Activated CD4-positive, alpha-beta T cell treated with anti-CD3 and anti-CD28 coated beads for 4 hours (primary cell): ENCODE data around the gene PROM2.

Experiments
- DNase-seq, 2 donors: peaks; one replicate each; pipeline ENCODE4 v3.0.0-alpha.2; 2020

Gene PROM2

DNA sequence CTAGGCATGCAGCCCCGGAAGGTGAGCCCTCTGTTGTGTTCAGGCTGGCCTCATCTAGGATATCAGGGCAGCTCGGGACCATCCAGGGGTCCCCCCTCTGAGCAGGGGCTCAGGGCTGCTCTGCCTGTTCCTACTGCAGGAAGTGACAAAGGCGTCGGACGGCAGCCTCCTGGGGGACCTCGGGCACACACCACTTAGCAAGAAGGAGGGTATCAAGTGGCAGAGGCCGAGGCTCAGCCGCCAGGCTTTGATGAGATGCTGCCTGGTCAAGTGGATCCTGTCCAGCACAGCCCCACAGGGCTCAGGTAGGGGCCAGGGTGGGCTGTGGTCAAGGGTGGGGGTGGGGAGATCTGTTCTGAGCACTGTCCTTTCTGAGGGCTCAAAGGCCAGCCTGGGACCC lies 36.0 kb downstream of the PROM2 start:
- DNase-seq = no peak

DNA sequence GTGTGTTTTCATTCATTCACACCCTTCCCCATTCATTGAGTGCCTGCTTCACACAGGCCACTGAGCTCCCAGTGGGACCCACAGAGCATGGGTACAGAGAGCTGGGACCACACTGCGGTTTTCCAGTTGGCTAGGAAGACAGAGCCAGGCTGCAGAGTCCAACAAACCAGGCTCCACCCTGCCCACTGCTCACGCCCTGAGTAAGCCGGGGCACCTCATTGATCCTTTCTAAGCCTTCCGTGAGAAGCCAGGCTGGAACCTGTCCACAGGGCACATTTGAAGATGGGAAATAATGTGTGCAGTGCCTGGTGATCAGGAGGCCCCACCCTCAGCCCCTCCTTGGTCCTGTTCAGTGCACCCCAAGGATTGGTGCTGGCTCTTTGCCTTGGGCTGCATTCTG lies 36.4 kb downstream of the PROM2 start:
- no peak for DNase-seq

DNA sequence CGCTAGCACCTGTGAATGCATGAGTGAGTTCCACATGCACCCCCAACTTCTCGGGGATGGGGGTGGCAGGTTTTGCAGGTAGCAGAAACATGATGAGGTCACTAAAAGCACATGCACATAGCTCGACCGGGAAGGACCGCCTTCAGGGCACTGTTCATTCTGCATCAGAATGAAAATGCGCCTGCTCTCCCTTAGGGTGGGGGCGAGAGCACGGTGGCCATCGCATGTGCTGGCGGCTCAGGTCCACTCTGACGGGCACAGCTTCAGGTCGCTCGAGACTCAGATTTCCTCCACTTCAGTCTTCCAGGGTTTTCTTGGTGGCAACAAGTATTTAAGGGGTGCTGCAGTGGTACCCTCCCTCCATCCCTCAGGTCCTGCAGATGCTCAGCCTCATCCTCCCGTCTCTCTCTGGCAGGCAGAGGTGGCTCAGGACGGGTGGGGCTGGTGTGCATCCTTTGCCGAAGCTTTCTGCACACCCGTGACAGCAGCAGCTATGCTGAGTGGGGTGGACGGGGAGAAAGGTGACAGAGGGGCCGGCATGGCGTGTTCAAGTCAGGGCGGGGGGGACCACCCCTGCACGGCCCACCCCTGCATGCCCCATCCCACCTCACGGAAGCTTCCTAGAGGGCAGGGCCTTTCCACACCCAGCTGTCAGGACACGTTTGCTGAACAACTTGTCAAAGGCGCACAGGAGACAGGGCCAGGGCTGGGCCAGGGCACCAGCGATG lies 37.7 kb downstream of the PROM2 start:
- DNase-seq = no peak

DNA sequence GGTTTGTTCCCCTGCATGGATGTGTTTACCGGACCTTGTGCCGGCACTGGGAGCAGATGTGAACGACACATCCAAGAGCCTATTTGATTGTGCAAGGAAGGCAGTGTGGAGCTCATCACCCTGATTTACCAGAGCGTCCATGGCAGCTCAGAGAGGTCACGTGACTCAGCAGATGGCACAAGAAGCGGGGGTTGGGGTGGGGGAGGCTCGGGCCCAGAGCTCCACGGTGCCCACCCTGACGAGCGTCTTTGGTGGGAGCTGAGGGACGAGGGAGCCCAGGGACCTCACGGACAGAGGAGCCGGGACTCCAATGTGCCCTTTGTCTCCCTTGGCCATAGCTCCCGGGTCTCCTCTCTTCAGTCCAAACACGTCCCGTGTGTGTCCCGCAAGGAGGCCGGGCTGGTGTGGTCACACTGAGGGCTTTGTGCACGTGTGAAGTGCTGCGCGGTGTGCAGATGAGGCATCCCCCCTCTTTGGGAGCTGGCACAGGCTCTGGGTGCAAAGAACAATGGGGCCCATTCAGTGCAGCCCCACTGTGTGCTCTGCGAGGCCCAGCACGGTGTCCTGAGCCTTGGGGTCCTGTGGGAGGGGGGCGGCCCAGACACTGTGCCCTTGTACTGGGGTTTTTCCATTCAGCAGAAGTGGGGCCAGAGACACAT lies 38.4 kb downstream of the PROM2 start:
- no peak for DNase-seq

DNA sequence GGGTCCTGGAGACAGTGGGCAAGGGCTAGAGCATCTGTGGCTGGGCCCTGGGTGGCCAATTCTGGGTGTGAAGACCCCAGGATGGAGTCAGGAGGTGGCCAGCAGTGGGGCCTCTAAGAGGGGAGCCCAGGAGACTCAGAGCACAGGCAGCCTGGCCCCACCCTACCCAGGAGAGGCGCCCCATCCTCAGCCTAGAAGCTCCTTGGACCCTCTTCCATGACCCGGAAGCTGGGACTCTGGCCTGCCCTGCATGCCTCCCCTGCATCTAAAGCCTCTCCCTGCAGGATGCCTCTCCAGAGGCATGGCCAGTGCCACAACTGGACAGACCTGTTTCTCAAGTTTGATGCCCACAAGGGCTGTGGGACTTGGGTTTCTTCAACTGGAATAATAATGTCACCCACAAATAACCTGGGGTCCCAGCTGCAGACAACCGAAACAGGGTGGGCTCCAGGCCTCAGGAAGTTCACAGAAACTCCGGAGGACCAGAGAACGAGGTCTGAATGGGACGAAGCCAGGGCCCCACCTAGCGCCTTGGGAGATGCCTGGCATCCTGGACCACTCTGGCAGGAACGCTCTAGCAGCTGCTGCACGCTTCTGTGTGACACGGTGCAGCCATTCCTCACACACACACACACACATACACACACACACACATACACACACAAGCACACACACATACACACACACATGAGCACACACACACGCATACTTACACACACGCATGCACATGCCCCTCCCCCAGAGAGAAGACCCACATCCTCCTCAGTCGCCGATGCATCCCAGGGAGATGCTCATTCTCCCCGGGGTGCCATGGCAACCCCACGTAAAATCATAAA lies 39.3 kb downstream of the PROM2 start:
- DNase-seq = no peak

DNA sequence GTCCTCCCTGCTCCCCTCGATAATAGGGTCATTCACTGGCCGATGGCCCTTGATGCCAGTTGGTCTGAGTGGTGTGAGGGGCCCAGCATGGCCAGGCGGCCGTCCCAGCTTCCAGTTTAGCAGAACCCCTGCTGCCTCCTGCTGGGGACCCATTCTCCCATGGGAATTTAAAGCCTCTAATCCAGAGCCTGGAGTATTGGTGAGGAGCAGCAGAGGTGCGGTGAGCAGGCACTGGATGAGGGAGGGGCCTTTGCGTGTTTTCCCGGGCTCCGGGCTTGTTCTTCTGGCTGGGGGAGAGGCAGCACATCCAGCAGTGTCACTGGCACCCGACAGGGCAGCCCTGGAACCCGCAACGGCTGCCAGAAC lies 40.3 kb downstream of the PROM2 start:
- DNase-seq = no peak

DNA sequence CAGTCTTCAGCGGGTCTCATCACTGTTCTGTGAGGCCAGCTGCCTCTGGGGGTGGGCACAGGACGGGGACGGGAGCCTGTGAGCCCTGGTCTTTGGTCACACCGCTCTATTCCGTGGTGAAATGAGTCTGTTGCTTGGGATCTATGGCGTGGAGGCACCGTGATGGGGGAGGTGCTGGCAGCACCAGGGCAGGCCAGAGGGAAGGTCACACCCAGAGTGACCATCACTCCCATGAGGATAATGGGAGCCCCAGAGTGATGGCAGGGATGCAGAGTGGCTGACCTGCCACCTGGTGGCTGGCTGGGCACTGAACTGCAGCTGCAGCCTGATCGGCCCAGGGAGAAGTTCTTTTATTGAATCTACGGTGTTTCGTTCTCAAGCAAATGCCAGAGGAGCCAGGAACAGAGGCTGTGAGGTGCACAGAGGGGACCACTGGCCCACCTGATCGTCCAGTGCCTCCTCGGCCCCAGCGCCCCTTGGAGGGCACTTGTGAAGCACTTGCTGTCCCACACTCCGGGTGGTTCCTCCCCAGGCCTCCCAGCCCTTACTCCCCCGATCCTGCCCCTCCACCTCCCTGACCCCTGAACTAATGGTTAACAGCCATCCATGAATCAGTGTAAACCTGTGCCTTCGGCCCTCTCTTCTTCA lies 40.8 kb downstream of the PROM2 start:
- DNase-seq = no peak

DNA sequence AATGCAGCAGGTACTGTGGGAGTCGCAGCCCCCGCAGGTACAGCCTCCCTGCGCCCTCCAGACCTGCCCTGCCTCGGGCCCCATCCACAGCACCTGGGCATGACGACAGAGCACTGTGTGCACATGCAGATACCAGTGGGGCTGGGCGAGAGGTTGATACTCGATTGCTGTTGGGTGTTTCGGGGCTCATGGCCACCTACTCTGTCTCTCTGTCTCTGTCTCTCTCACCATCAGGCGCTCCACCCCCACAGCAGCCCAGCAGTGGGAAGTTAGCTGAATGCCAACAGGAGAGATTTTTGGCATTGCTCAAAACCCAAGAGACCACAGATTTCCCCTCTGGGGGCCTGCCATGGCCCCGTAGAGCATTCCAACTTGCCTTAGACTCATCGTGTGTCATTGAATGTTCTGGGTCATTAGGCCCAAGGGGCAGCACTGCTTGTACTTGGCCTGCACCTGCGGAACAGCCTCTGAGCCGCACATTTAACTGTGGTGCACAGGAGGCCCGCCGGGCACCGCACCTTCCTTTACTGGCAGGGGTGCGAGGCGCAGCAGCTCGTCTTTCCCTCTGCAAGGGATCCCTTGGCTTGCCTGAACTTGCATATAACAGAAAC lies 41.7 kb downstream of the PROM2 start:
- DNase-seq = no peak

DNA sequence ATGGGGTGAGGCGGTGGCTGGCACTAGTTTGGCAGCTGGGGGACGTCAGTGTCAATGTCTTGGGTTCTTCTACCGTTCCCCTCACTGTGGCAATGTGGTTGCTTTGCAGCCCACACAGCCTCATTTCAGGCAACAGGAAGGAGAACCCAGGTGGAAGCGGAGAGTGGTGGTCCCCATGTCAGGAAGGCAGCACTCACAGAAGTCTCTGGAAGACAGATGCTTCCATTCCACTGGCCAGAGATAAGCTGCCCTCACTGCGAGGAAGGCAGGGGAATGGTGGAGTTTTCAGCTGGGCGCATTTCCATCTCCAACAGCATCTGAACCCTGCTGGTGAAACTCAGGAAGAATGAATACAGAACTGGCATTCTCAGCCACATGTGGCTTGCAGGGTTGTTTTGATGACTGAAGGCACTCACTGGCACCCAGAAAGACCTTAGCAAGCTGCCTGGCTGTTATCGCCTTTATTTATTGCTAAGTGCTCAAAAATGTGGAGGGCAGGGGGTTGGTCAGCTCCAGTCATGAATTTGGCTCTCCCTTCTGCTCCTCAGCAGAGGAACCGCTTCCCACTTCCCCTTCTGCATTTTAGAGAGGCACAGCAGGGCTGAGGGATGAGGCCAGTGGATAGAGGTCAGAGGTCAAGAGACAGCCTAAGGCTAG lies 42.3 kb downstream of the PROM2 start:
- DNase-seq = no peak

DNA sequence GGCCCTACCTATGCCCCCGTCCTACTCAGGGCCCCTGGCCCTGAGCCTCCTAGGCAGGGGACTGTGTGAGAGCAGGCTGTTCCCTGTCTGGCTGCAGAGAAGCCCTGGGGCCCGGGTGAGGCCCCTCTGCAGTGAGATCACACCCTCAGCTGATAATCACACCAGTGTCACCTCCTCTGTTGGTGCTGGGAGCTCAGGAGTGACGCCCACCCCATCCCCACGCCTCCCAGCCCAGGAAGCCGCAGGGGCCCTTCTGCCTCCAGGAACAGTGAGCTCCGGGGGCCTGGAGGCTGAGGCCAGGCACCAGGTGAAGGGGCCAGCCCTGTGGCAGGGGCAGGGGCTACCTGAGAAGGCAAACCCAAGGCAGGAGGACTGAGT lies 42.9 kb downstream of the PROM2 start:
- no peak for DNase-seq

DNA sequence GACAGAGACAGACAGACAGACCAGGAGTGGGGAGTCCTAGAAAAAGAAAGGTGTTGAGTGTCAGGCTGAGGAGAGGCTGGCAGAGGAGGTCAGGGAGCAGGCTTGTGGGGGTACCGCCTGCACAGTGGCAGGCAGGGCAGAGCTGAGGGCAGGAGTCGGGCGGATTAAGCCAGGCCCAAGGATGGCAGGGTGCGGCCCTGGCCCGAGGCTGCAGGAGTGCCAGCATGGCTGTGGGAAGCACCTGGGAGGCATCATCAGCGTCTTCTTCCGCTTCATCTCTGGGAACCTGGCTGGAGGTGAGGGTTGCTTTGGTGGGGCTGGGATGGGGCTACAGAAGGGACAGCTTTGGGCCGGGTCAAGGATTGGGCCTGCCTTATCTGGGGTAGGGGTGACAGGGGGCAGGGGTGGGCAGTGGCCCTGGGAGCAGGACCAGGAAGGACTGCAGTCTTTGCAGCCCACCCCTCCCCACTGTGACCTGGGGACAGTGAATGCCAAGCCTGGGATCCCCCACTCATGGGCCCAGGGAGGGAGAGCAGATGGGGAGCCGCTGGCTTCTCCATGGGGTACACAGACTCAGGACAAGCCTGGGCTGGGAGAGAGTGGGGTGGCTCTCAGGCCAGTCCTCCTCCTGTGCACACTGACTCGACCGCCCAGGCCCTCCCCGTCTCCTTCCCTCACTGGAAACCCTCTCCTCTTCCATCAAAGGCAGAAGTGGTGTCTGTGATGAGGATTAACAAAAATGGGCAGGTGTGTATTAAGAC lies 43.6 kb downstream of the PROM2 start:
- no peak for DNase-seq

DNA sequence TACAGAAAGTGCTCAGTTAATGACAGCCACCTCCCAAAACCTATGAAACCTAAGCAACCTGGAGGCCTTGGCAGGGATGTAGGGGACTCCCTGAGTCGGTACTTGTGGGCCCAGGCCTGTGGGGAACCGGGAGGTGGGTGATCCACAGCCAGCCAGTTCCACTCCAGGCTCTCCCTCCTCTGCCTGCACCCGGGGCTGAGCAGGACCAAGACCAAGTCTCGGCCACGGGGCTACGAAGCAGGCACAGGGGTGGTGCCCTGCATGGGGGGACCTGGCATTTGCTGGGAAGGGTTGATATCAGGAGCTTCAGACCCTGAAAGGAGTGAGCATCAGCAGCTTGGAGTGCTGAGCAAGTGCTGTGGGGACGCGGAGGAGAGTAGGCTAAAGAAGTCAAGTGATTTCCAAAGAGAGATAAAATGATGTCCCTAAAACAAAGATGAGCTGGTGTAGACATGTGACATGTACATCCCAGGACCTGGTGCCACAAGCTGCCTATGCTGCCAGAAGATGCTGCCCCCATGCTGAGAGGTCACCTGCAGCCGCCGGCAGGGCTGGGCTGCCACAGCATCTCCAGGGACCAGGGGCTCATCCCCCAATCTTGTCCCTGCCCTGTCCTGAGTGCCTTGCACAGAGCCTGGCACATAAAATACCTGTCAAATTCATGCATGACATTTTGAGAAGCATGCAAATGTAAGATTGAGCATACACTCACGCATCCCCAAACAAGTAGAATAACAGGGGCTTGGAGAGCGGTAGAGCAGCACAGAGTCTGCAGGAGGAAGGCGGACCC lies 44.4 kb downstream of the PROM2 start:
- no peak for DNase-seq

DNA sequence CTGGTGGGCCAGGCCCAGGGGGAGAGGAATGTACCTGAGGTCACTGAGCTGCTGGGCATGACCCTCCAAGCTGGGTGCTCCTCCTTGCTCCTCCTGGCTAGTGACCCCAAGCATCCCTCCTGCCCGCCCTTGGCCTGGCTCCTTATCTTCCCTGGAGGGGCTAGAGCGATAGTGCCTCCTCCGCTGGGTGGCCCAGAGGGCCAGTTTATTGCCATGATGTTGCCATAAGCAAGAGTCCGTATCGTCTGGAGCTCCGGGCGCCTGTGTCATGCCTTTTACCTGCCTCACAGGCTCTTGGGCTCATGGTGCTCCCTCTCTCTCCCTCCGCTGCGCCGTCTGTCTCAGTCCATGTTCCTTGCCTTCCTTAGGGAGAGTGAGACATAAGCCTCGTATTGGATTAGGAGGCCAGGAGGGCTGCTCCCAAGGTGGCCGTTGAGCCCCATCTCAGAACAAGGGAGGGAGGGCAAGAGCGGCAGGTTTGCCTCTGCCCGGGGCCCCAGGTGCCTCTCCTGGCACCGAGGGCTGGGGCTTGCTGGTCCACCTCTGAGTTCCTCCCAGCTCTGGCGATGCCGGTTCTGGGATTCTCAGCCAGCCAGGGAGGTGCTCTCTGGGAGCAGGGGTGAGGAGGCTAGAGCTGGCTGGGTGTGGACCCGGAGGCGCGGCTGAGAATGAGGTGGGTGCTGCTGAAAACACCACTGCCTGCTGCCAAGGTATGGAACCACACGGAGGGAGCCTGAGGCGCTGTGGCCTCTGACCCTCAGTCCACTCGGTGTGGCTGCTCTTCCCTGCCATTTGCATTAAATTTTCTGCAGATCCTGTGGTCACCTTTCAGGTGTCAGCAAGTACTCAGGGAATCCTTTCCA lies 45.5 kb downstream of the PROM2 start:
- no peak for DNase-seq

DNA sequence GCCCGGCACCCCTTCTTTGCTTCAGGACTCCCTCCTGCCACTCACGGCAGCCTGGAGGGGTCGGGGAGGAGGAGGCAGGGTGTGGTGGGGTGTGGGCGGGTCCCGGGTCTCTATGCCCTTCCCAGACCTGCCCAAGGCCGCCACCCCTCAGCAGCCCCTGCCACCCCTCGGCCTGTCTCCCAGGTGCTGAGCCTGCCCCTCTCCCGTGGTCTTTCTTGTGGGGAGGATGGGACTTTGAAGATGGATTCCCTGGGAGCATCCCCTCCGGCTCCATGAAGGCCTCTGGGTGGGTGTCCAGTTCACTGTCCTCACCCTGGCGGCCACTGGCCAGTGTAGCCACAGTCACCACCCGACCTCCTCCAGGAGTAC lies 46.1 kb downstream of the PROM2 start:
- no peak for DNase-seq

DNA sequence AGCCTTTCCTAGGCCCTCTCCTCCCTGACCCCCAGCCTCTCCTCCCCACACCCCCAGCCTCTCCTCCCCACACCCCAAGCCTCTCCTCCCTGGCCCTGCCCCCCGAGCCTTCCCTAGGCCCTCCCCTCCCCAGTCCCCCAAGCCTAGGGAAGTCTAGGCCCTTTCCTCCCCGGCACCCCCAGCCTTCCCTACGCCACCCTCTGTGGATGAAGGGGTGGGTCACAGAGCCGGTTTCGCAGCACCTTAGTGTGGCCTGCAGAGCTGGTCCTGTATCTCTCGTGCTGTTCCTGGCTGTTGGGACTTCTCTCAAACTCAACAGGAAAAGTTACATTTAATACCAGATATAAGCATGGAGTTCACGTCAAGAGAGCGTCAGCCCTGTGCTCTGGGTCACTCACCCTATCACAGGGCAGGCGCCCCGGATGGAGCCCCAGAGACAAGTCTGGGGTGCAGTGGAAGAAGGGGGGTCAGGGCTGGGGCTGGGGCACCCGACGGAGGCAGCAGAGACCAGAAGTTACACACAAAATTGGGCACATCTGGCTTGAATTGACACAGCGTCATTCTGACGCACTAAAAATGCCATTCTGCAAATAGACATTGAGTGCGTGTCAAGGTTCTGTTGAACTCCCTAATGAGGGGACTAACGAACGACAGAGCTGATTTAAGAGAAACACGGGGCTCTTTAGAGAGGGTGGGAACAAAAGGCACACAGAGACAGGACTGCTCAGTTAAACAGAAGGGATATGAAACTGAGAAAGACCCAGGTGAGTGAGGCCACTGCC lies 46.9 kb downstream of the PROM2 start:
- no peak for DNase-seq

DNA sequence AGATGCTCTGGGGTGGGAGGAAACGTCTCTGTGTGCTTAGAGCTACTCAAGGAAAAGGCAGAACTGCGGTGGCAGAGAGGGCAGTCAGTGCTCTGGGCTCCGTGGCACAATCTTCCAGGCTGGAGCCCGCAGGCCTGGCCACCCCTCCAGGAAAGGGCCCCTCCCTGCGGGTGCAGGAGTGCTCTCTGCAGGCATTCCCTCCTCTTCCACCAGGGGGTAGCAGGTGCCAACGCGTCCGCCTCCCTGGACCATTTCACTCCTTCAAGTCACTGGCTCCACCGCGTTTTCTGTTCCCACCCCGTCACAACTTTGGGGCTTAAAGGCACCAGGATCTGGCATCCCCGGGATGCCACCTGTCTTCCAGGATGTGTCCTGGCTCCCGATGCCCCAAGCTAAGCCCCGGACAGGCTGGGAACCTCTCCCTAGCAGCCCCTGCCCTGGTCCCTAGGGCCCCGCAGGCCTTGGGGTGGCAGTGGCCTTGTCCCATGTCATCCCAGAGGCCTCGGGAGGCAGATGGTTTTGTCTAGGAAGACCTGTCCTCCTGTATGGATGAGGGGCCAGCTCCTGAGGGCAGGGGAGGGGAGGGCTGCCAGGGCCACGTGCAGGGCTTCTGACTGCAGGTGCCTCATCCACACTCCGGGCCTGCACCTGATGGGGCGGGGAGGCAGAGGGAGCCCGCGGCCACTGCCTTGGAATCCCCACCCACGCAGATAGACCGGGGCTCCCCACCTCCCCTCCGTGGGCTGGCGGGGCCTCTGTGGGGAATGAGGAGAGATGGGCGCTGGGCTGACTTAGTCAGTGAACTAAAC lies 49.3 kb downstream of the PROM2 start:
- DNase-seq = no peak

DNA sequence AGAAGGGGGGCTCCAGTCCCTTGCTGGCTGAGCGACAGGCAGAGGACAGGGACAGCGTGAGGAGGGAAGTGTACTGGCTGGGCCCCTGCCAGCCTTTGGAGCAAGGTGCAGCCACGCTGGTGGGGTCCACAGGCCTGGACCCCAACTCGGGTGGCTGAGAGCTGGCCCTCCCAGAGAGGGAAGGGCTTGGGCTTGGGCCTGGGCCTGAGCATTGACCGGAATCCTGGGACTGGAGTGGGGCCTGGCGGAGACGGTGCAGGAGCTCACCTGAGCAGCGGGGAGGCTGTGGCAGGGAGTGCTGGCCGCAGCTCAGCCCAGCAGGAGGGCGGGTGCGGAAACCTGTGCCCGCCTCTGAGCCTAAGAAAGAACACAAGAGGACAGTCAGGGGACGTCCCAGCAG lies 50.8 kb downstream of the PROM2 start:
- DNase-seq = no peak
